ENCODE results near the gene PPP1R9B. TPM values are rescaled to one million over a fixed set of nuclear protein-coding genes. Genes with fewer than 3 reads are reported as not detected.

Gene PPP1R9B
- total RNA-seq, 1 experiment from 2014 or later: 34.8 TPM

- Mint-ChIP-seq H3K4me1 (ENCODE audit: insufficient read depth, unreplicated experiment) (peaks cover 11% of the 10 kb centered on the region), H3K4me3 (ENCODE audit: unreplicated experiment) (peak overlapping the region; percentile 71), H3K9me3 (ENCODE audit: unreplicated experiment) (no peaks in the 10 kb centered on the region), H3K27me3 (ENCODE audit: insufficient read depth, unreplicated experiment) (no peaks in the 10 kb centered on the region), H3K36me3 (ENCODE audit: insufficient read depth, unreplicated experiment) (no peaks in the 10 kb centered on the region), H3K27ac (ENCODE audit: low read depth, unreplicated experiment) (no peak overlapping the region)
- CTCF ChIA-PET: interaction anchor here (0.5 to 2.7 kb wide), 44 partner anchors 9 to 1244 kb away, joined by 3 to 36 read pairs (median 4); partner anchors contain the start of genes COL1A1, PDK2 and PPP1R9B
- no TSS peak for BruUV-seq (replicated peaks)
- POLR2A ChIA-PET: interaction anchor here (0.7 to 2.3 kb wide), 8 partner anchors 9 to 155 kb away, joined by 3 to 11 read pairs (median 4); partner anchors contain the start of gene PPP1R9B
- intact Hi-C loops (cut with micrococcal nuclease): loop anchor here (1.0 kb wide), 3 partner anchors 21 to 67 kb away; no protein-coding TSS in a partner anchor
- peak; percentile 84 for TF ChIP-seq CTCF (IDR thresholded peaks at IDR 0.05; ENCODE audit: unreplicated experiment)
- peak; percentile 89 for DNase-seq (ENCODE audit: unreplicated experiment)
Measured at GRCh38 chr17:50161023-50161910, 10.8 kb upstream of the PPP1R9B start.

DNA sequence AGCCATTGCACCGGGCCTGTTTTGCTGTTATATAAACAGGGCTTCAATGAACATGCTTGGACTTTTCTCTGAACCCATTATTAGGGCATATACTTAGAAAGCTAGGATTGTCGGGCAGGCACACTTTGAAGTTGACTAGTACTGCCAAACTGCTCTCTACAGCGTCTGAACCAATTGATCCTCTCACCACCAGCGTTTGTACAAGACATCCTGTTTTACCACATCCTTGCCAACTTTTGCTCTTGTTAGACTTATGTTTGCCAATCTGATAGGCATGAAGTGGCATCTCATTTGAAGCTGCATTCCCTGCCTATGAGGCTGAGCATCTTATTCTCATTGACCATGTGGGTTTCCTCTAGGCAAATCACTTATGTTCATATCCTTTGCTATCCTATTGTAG, 7.4 kb upstream of the PPP1R9B start:
- no peak for DNase-seq (ENCODE audit: unreplicated experiment)
- no peak overlapping the region for H3K27ac Mint-ChIP-seq (ENCODE audit: low read depth, unreplicated experiment)
- H3K27me3 Mint-ChIP-seq (ENCODE audit: insufficient read depth, unreplicated experiment): no peaks in the 10 kb centered on the region
- intact Hi-C loops (cut with micrococcal nuclease): no loop called here
- CTCF ChIA-PET: interaction anchor here (0.5 to 2.3 kb wide), 3 partner anchors 9 to 35 kb away, joined by 3 to 10 read pairs (median 4); no protein-coding TSS in a partner anchor
- no peak overlapping the region for H3K4me3 Mint-ChIP-seq (ENCODE audit: unreplicated experiment)
- POLR2A ChIA-PET: interaction anchor here (1.0 kb wide), 1 partner anchor 20 kb away, joined by 3 read pairs; no protein-coding TSS in a partner anchor
- no peak for TF ChIP-seq CTCF (IDR thresholded peaks at IDR 0.05; ENCODE audit: unreplicated experiment)
- H3K9me3 Mint-ChIP-seq (ENCODE audit: unreplicated experiment): no peaks in the 10 kb centered on the region
- no TSS peak for BruUV-seq (replicated peaks)
- peaks cover 22% of the 10 kb centered on the region for H3K4me1 Mint-ChIP-seq (ENCODE audit: insufficient read depth, unreplicated experiment)
- H3K36me3 Mint-ChIP-seq (ENCODE audit: insufficient read depth, unreplicated experiment): no peaks in the 10 kb centered on the region

GRCh38 chr17:50155115-50155819, 4.8 kb upstream of the PPP1R9B start:
- Mint-ChIP-seq H3K27me3 (ENCODE audit: insufficient read depth, unreplicated experiment) (no peaks in the 10 kb centered on the region), H3K4me3 (ENCODE audit: unreplicated experiment) (no peak overlapping the region), H3K9me3 (ENCODE audit: unreplicated experiment) (no peaks in the 10 kb centered on the region), H3K4me1 (ENCODE audit: insufficient read depth, unreplicated experiment) (peaks cover 11% of the 10 kb centered on the region), H3K27ac (ENCODE audit: low read depth, unreplicated experiment) (no peak overlapping the region), H3K36me3 (ENCODE audit: insufficient read depth, unreplicated experiment) (no peaks in the 10 kb centered on the region)
- peak; percentile 43 for DNase-seq (ENCODE audit: unreplicated experiment)
- POLR2A ChIA-PET: interaction anchor here (1.6 kb wide), 1 partner anchor 15 kb away, joined by 5 read pairs; no protein-coding TSS in a partner anchor
- TF ChIP-seq CTCF (IDR thresholded peaks at IDR 0.05; ENCODE audit: unreplicated experiment): no peak
- CTCF ChIA-PET: interaction anchor here (0.6 to 2.5 kb wide), 10 partner anchors 15 to 457 kb away, joined by 3 to 10 read pairs (median 4); no protein-coding TSS in a partner anchor
- intact Hi-C loops (cut with micrococcal nuclease): no loop called here
- no TSS peak for BruUV-seq (replicated peaks)
